Left cardiac atrium (tissue), 4 donors: ENCODE results near the gene SUMF1. TPM values are rescaled to one million over a fixed set of nuclear protein-coding genes. Genes with fewer than 3 reads are reported as not detected.
A peak's percentile ranks its signal among the peaks of the same experiment; 100 is the strongest.

Experiments used
- ATAC-seq, 2 donors: fragments of 200-7000 bp; cut with Tn5 transposase; one replicate each; pipeline ENCODE4 v1.9.1; 2020; ENCODE audit warnings: mild to moderate bottlenecking in 2 of 2, moderate library complexity in 2 of 2
- DNase-seq: peaks from one replicate; pipeline ENCODE4 v3.0.0-alpha.2; 2020
- intact Hi-C, 2 donors: fragments of 100-400 bp; cut with DNase I; formaldehyde crosslinking; loops; one replicate each; pipeline versions ENCODE4 v1.14.1 to v1.15.1; 2022 to 2023
- total RNA-seq, 2 donors: library from RNA; stranded (reverse); fragmentation: NEBNext Ultra II Directional; extraction: Animal tissue kit (Norgen Biotek cat#: 25700); gene quantifications; one replicate each; pipeline ENCODE4 v1.2.1, GENCODE V29; 2021
- donor health status: DM: no; HTN: yes; CAD: no.
- donor health status: DM: no; HTN: yes; CAD: no; lungs with severe emphysema.
- donor health status: DM: yes; HTN: yes; CAD: no.
- donor health status: Dilated cardiomyopathy.

SUMF1 gene
- total RNA-seq, 2 donors from 2014 or later = 12.0 to 13.0 TPM

- intact Hi-C loops = loop anchor here in 1 of 2 donors (10.0 kb wide), 1 partner anchor 138 kb away; the partner anchor contains the start of gene ITPR1
These were observed 110.3 kb downstream of the SUMF1 start for GRCh38 chr3:4356546-4357410.

DNA sequence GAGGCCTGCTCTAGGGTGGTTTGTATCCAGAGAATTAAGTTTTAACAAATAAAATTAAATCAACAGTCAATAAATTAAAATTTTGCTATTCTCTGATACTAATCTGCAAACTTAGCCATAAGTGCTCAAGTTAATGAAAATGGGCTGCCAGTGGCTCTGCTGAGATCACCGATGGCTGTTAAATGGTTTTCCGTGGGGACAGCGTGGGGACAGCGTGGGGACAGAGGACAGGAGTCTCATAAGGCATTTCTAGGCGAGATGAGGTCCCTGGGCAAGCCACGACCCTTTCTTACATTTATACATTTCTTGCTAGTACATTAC is 110.9 kb downstream of the SUMF1 start:
- intact Hi-C loops = loop anchor here in 1 of 2 donors (10.0 kb wide), 1 partner anchor 139 kb away; the partner anchor contains the start of gene ITPR1
- DNase-seq = no peak
- no peak for ATAC-seq

More at GRCh38 chr3:4356546-4357410, 110.3 kb downstream of the SUMF1 start:
- ATAC-seq (no peak), DNase-seq (no peak)

GRCh38 chr3:4355401-4356219 is 111.5 kb downstream of the SUMF1 start:
- intact Hi-C loops = loop anchor here in 1 of 2 donors (10.0 kb wide), 1 partner anchor 139 kb away; the partner anchor contains the start of gene ITPR1
- DNase-seq (peak; percentile 69), ATAC-seq (no peak)

- no peak for DNase-seq
- no peak for ATAC-seq
- intact Hi-C loops = loop anchor here (5.0 to 10.0 kb wide), 2 partner anchors 143 to 285 kb away; partner anchors contain the start of gene ITPR1 (in 1 of the 2)
These were observed 115.2 kb downstream of the SUMF1 start for GRCh38 chr3:4351872-4352271.

- intact Hi-C loops = loop anchor here (5.0 to 10.0 kb wide), 2 partner anchors 143 to 286 kb away; partner anchors contain the start of gene ITPR1 (in 1 of the 2)
- no peak for DNase-seq
- ATAC-seq = peak; percentile 64 to 82
These were observed 115.8 kb downstream of the SUMF1 start for GRCh38 chr3:4351164-4351855.

- peak; percentile 87 to 91 for ATAC-seq
These were observed 116.3 kb downstream of the SUMF1 start for GRCh38 chr3:4350789-4351163.

GRCh38 chr3:4343258-4343657 is 123.8 kb downstream of the SUMF1 start:
- intact Hi-C loops = no loop called here
- DNase-seq (no peak), ATAC-seq (no peak)

More at GRCh38 chr3:4350789-4351163, 116.3 kb downstream of the SUMF1 start:
- DNase-seq = no peak
- intact Hi-C loops = loop anchor here (1.0 to 10.0 kb wide), 3 partner anchors 144 to 287 kb away; partner anchors contain the start of gene ITPR1 (in 1 of the 2)

DNA sequence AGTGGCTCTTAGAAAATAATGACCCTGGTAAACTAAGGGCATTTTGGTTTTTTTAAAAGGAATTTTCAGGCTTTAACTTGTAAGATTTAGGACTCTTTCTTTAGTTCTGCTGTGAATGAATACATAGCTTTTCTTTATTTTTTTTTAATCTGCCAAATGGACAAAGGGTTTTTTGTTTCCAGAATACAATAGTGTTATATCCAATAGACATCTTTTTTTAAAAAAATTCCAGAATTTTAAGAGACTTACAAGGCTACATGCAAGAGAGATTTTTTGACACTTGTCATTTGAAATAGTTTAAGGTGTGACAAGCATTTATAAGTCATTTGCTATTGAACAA is 125.8 kb downstream of the SUMF1 start:
- intact Hi-C loops = no loop called here
- ATAC-seq (no peak), DNase-seq (no peak)

- ATAC-seq (peak; percentile 30 to 53), DNase-seq (no peak)
- intact Hi-C loops = no loop called here
These were observed 126.4 kb downstream of the SUMF1 start for GRCh38 chr3:4340411-4341335.

- ATAC-seq = peak in 1 of 2 donors; percentile 19
- DNase-seq = no peak
- intact Hi-C loops = no loop called here
These were observed 127.0 kb downstream of the SUMF1 start for GRCh38 chr3:4340077-4340410.

GRCh38 chr3:4338751-4339150 is 128.3 kb downstream of the SUMF1 start:
- intact Hi-C loops = no loop called here
- DNase-seq (no peak), ATAC-seq (no peak)

- DNase-seq (no peak), ATAC-seq (no peak)
- intact Hi-C loops = no loop called here
These were observed 130.1 kb downstream of the SUMF1 start for GRCh38 chr3:4336850-4337546.

GRCh38 chr3:4335840-4336562 is 131.1 kb downstream of the SUMF1 start:
- ATAC-seq (no peak), DNase-seq (no peak)
- intact Hi-C loops = no loop called here

DNA sequence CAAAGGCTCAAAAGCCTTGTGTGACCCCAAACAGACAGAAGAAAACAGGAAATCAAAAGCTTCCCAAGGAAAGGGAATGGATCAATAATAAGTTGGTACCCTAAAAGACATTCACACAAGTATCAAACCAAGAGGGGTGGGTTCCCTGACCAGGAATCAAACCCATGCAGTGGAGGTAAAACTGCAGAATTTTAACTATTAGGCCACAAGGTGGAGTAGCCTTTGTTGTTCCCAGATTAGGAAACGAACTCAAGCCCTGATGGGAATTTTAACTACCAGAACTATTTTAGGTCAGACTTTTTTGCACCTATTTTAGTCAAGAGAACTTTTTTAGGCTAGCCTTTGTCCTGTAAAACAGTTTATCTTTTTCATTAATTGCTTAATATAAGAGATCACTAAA is 132.5 kb downstream of the SUMF1 start:
- intact Hi-C loops = no loop called here
- ATAC-seq (no peak), DNase-seq (no peak)

DNA sequence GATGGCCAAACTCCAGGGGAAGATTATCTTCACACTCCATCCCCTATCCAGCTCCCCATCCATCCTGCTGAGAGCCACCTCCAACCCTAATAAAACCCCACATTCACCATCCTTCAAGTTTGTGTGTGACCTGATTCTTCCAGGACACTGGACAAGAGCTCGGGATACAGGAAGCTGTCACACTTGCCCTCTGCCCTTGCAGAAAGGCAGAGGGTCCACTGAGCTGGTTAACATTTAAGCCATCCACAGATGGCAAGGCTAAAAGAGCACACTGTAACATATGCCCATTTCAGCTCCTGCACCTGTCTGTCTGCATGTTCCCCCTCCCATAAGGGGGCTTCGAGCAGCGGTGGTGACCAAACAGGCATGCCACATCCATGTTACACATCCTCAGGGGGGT is 134.1 kb downstream of the SUMF1 start:
- no peak for DNase-seq
- no peak for ATAC-seq
- intact Hi-C loops = no loop called here

- intact Hi-C loops = no loop called here
- DNase-seq (no peak), ATAC-seq (no peak)
These were observed 134.5 kb downstream of the SUMF1 start for GRCh38 chr3:4332574-4332973.

DNA sequence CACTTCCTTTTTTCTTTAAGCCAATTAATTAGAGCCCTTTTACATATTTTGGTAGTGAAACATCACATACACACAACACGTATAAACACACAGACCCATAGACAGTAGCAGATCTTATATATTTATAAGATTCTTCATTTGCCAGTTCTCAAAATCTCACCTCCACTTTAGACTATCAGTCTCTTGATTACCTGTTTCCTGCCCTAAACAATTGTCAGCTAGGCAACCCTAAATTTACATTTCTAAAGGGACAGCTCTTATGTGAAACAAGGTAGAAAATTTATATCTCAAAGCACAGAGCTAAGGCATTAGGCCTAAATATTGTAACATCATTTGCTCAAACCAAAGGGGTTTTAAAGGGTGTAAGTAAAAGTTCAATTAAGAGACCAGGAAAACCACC is 135.0 kb downstream of the SUMF1 start:
- ATAC-seq (no peak), DNase-seq (no peak)
- intact Hi-C loops = no loop called here
